Astrocyte (in vitro differentiated cells and primary cell): Measurements from ENCODE around the gene SHC1. TPM values are rescaled to one million over a fixed set of nuclear protein-coding genes. Genes with fewer than 3 reads are reported as not detected.
A peak's percentile ranks its signal among the peaks of the same experiment; 100 is the strongest.

ENCODE experiments used
- DNase-seq: peaks from one replicate; pipeline ENCODE4 v3.0.0-alpha.2; 2010; ENCODE audit warnings: low read depth
- FAIRE-seq: peaks from 2 replicates; lab custom pipeline; 2011; peaks lifted over from hg19 to GRCh38; lab: Jason Lieb, UNC
- H2AFZ ChIP-seq: 2 replicates; pipeline ENCODE4 v1.6.0; 2012; ENCODE audit warnings: low read depth, low read length, inconsistent platforms
- H3K27ac ChIP-seq: 2 replicates; pipeline ENCODE4 v1.5.1; 2011; ENCODE audit warnings: low read depth, low read length, inconsistent platforms
- H3K27me3 ChIP-seq: 2 replicates; pipeline ENCODE4 v1.6.0; 2011; ENCODE audit warnings: low read length, inconsistent platforms; ENCODE audit not compliant: insufficient read depth
- H3K36me3 ChIP-seq: 2 replicates; pipeline ENCODE4 v1.5.1; 2011; ENCODE audit warnings: low read length, inconsistent platforms; ENCODE audit not compliant: insufficient read depth
- H3K4me1 ChIP-seq: 2 replicates; pipeline ENCODE4 v1.5.1; 2011; ENCODE audit warnings: low read length, inconsistent platforms; ENCODE audit not compliant: insufficient read depth
- H3K4me2 ChIP-seq: 2 replicates; pipeline ENCODE4 v1.6.0; 2012; ENCODE audit warnings: low read length, inconsistent platforms
- H3K4me3 ChIP-seq: 2 replicates; pipeline ENCODE4 v1.5.1; 2011; ENCODE audit warnings: low read depth, mild to moderate bottlenecking, low read length, inconsistent platforms; ENCODE audit not compliant: insufficient read depth
- H3K79me2 ChIP-seq: 2 replicates; pipeline ENCODE4 v1.6.0; 2012; ENCODE audit warnings: mild to moderate bottlenecking, low read length, inconsistent platforms; ENCODE audit not compliant: insufficient read depth
- H3K9ac ChIP-seq: 2 replicates; pipeline ENCODE4 v1.6.0; 2012; ENCODE audit warnings: mild to moderate bottlenecking, low read length, inconsistent platforms
- H3K9me3 ChIP-seq: 2 replicates; pipeline ENCODE4 v1.5.1; 2012; ENCODE audit warnings: low read depth, mild to moderate bottlenecking, low read length, inconsistent platforms; ENCODE audit not compliant: insufficient read depth
- H4K20me1 ChIP-seq: 2 replicates; pipeline ENCODE4 v1.6.0; 2012; ENCODE audit warnings: low read length, inconsistent platforms; ENCODE audit not compliant: insufficient read depth
- H3K27ac Mint-ChIP-seq: one replicate; pipeline ENCODE4 v1.8.0; 2021; ENCODE audit warnings: mild to moderate bottlenecking, mixed read lengths; ENCODE audit not compliant: unreplicated experiment
- H3K27me3 Mint-ChIP-seq: one replicate; pipeline ENCODE4 v1.8.0; 2021; ENCODE audit warnings: low read depth, mixed read lengths; ENCODE audit not compliant: unreplicated experiment
- H3K36me3 Mint-ChIP-seq: one replicate; pipeline ENCODE4 v1.8.0; 2021; ENCODE audit warnings: low read depth, mixed read lengths; ENCODE audit not compliant: unreplicated experiment
- H3K4me1 Mint-ChIP-seq: one replicate; pipeline ENCODE4 v1.8.0; 2021; ENCODE audit warnings: low read depth, mixed read lengths; ENCODE audit not compliant: unreplicated experiment
- H3K4me3 Mint-ChIP-seq: one replicate; pipeline ENCODE4 v1.8.0; 2021; ENCODE audit warnings: mild to moderate bottlenecking, moderate library complexity, mixed read lengths; ENCODE audit not compliant: unreplicated experiment
- H3K9me3 Mint-ChIP-seq: one replicate; pipeline ENCODE4 v1.8.0; 2021; ENCODE audit warnings: mild to moderate bottlenecking, mixed read lengths; ENCODE audit not compliant: unreplicated experiment
- CTCF ChIP-seq: IDR thresholded peaks from 2 replicates; pipeline ENCODE4 v1.5.1; 2011; ENCODE audit warnings: low read depth, mild to moderate bottlenecking, inconsistent platforms, low read length, moderate library complexity; ENCODE audit not compliant: insufficient read depth
- EZH2 ChIP-seq: IDR thresholded peaks from 2 replicates; pipeline ENCODE4 v1.6.1; 2012; ENCODE audit warnings: mild to moderate bottlenecking, low read length, inconsistent platforms; ENCODE audit not compliant: insufficient read depth
- total RNA-seq: library from RNA; stranded (reverse); gene quantifications from 2 replicates; pipeline ENCODE4 v1.2.1, GENCODE V29; 2021

Gene SHC1
- total RNA-seq, 1 donor from 2014 or later, result 397 TPM

- H3K9ac ChIP-seq, result peak overlapping the region; percentile 91
- Mint-ChIP-seq H3K36me3 (peaks cover 17% of the 10 kb centered on the region), H3K4me1 (peaks cover 22% of the 10 kb centered on the region), H3K27me3 (no peaks in the 10 kb centered on the region), H3K27ac (peak overlapping the region; percentile 66), H3K4me3 (peak overlapping the region; percentile 84), H3K9me3 (no peaks in the 10 kb centered on the region)
- H3K27me3 ChIP-seq, result no peaks in the 10 kb centered on the region
- H2AFZ ChIP-seq, result peak overlapping the region; percentile 29
- H3K4me3 ChIP-seq, result peak overlapping the region; percentile 75
- H3K4me1 ChIP-seq, result peaks cover 21% of the 10 kb centered on the region
- peaks cover 34% of the 10 kb centered on the region for H3K36me3 ChIP-seq
- no peaks in the 10 kb centered on the region for H3K9me3 ChIP-seq
- peaks cover 42% of the 10 kb centered on the region for H4K20me1 ChIP-seq
- FAIRE-seq, result no peak
- H3K79me2 ChIP-seq, result peaks cover 54% of the 10 kb centered on the region
- peak overlapping the region; percentile 91 for H3K27ac ChIP-seq
- DNase-seq, result no peak
- H3K4me2 ChIP-seq, result peak overlapping the region; percentile 87
- no peak for TF ChIP-seq EZH2
- no peak for TF ChIP-seq CTCF
These were observed 8.3 kb downstream of the SHC1 start for GRCh38 chr1:154962156-154962749.

- Histone ChIP-seq H3K9me3 (no peaks in the 10 kb centered on the region), H4K20me1 (peaks cover 34% of the 10 kb centered on the region), H3K79me2 (peaks cover 46% of the 10 kb centered on the region), H2AFZ (peak within 1 kb of the TSS; percentile 78), H3K4me3 (peak within 1 kb of the TSS; percentile 75), H3K36me3 (peaks cover 27% of the 10 kb centered on the region), H3K4me2 (peak within 1 kb of the TSS; percentile 87), H3K4me1 (peaks cover 28% of the 10 kb centered on the region), H3K9ac (peak within 1 kb of the TSS; percentile 91), H3K27ac (peak within 1 kb of the TSS; percentile 91), H3K27me3 (no peaks in the 10 kb centered on the region)
- DNase-seq (peak; percentile 63), FAIRE-seq (no peak)
- H3K4me1 Mint-ChIP-seq, result peaks cover 25% of the 10 kb centered on the region
- H3K4me3 Mint-ChIP-seq, result peak within 1 kb of the TSS; percentile 92
- no peaks in the 10 kb centered on the region for H3K27me3 Mint-ChIP-seq
- peak within 1 kb of the TSS; percentile 66 for H3K27ac Mint-ChIP-seq
- H3K36me3 Mint-ChIP-seq, result peaks cover 17% of the 10 kb centered on the region
- H3K9me3 Mint-ChIP-seq, result no peaks in the 10 kb centered on the region
- no peak for TF ChIP-seq EZH2
- peak; percentile 33 for TF ChIP-seq CTCF
These were observed 9.1 kb downstream of the SHC1 start, which contains the start of gene PYGO2 for GRCh38 chr1:154961207-154962155. Gene PYGO2, minus strand, starts transcription at chr1:154961782. Its CDS starts 206 bp downstream, at chr1:154961576.
